HG03354 (cell line): Measurements from ENCODE around the gene WWOX.
"Not testable (repeated sequence)": the region's sequence is repeated elsewhere in the genome, so short reads cannot be mapped to it uniquely, and the experiment has no call there.

Source experiments
- ATAC-seq: cut with Tn5 transposase; IDR thresholded peaks from one replicate; pipeline ENCODE4 v1.9.1; 2021; ENCODE audit warnings: mild to moderate bottlenecking; ENCODE audit not compliant: unreplicated experiment, poor library complexity, severe bottlenecking

WWOX gene

DNA sequence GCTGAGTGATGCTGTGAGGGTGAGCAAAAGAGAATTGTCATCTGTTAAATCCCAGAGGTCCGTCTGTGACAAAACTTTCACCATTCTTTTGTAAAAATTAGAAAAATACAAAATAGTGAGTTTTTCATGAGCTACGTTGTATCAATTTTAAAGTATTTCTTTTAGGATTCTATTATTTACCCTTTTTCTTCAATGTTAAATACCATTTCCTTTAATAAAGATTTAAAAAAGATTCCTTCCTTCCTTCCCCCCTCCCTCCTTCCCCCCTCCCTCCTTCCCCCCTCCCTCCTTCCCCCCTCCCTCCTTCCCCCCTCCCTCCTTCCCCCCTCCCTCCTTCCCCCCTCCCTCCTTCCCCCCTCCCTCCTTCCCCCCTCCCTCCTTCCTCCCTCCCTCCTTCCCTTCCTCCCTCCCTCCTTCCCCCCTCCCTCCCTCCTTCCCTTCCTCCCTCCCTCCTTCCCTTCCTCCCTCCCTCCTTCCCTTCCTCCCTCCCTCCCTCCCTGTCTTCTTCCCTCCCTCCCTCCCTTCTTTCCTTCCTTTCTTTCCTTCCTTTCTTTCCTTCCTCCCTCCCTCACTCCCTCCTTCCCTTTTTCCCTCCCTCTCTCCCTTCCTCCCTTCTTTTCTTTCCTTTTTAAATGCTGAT is 505.1 kb downstream of the WWOX start:
- not testable (repeated sequence) for ATAC-seq

DNA sequence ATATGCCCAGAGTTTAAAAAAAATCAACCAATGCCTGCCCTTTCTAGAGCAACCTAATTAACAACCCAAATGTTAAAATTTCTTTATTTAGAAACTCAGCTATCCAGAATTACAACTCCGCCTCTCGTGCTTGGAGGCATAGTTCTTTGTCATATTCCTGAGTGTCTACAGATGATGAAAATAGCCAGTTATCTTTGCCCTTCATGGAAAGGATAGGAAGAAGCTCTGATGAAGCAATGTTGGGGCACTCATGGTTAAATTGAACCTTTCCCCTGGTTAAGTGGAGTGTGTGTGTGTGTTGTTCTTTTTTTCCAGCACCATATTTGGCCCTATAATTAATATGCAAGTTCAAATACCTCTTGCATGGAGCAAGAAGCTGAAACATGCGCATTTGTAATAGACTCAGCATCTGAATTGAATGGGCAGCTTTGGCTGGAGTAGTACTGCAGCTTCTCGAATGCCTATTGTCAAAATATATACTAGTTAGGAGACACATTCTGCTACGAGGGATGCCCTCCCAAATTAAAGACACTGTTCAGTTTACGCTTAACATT is 506.2 kb downstream of the WWOX start:
- no peak for ATAC-seq

DNA sequence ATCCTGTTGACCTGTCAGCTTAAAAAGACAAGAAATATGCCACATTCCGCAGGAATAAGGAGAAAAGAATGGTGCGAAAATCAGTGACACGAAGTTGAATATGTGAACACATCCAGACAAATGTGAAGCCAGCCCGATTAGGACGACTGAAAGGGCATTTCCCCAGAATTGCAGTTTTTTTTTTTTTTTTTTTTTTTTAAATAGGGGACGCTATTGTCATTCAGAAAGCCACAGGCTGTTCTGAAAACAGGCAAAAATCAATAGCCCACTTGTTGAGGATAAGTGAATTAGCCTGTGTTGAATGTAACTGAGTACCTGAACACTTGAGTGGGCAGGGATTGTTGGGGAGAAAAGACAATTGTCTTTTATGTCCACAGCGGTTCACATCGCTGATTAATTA is 507.1 kb downstream of the WWOX start:
- no peak for ATAC-seq

DNA sequence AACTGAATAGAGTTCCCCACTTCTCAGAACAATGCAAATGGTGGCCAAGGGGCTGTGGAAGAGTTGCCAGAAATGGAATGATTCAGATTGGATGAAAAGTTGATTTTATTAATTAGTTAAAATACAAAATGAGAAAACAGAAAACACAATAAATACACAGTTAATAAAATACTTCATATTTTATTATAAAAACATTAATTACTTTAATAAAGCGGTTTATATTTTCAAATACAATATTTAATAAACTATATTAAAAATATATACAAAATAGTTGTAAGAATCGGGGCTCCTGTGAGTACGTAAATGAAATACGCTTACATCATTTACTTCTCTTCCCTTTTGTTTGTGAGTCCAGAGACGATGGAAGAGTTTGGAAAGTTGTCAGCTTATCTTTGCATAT is 507.6 kb downstream of the WWOX start:
- ATAC-seq, result no peak

- ATAC-seq, result no peak
Measured at GRCh38 chr16:78607465-78607864, 508.0 kb downstream of the WWOX start.

DNA sequence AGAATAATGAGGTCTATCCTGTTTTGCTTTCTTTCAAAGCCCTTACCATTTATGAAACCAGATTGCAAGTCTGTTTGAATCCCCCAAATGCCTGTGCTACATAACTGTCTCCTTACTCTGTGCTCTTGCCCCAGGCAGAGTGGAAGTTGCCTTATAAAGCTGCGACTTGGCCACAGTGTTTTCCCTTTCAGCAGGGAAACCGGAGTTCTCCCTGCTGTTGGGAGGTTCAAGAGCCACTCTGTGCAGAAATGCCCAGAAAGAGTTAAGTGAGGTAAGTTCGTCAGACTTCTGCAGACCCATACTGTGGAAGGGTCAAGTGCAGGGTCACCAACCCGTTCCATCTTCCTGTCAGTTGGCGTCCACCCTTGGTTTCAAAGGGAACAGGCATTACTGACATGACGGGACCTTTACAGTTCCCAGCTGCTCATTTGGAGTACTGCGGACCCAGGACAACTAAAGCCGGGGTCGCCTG is 508.9 kb downstream of the WWOX start:
- ATAC-seq, result no peak

- ATAC-seq, result no peak
Measured at GRCh38 chr16:78609402-78610274, 510.2 kb downstream of the WWOX start.

GRCh38 chr16:78611318-78611717 is 511.9 kb downstream of the WWOX start:
- ATAC-seq, result no peak

DNA sequence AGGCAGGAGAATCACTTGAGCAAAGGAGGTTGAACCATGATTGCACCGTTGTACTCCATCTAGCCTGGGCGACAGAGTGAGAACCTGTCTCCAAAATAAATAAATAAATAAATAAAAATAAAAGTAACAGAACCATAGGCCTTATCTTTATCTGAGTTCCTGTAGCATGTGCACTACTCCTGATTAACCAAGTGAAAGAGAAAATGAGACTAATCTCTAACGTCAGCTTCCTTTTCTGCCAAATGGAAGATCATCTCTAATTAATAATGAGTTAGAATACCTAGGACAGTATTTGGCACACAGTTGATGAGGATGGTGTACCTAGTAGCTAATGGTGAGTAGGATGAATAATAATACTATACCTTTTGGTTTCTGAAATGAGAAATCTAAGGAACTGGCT is 520.4 kb downstream of the WWOX start:
- ATAC-seq, result no peak

GRCh38 chr16:78620291-78620690 is 520.8 kb downstream of the WWOX start:
- no peak for ATAC-seq

DNA sequence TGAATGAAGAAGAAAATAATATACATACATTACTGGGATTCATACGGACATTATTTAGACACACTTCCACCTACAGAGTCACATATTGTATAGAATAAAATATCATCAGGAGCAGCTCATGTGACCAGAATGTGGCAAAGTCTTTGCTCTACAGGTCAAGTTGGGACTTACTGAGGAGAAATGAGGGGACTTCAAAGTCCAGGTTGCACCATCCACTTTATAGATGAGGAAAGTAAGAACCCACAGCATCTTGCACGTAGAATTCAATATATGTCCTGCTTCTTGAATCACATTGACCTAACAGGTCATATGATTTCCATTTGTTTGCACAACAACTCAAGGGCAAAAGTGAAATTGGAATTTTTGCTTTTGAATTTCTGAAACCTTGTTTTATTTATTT is 524.3 kb downstream of the WWOX start:
- no peak for ATAC-seq

GRCh38 chr16:78624366-78624765 is 524.9 kb downstream of the WWOX start:
- ATAC-seq, result no peak

DNA sequence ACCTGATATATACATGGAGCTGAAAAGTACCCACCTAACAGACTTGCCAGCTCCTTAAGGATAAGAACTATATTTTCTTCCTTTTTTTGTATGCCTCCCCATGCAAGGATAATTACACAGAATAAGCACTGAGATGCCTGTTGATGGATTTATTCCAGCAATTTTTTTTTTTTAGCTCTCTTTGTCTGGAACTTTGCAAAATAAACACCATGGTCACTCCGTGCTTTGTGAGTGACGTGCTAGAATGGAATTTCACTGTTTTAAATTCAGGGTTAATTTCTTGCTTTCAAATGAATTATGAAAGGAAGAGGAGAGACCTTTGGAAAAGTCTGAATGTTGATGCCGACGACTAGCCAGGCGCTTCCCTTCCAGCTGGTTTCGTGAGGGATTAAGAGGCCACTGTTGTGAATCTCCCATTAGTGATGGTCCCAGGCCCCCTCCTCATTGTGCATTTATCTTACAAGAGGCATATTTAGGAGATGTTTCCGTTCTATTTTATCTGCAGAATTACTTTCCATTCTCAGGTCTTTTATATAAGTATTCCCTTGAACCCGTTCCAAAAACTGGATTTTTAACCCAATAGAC is 529.1 kb downstream of the WWOX start:
- no peak for ATAC-seq

DNA sequence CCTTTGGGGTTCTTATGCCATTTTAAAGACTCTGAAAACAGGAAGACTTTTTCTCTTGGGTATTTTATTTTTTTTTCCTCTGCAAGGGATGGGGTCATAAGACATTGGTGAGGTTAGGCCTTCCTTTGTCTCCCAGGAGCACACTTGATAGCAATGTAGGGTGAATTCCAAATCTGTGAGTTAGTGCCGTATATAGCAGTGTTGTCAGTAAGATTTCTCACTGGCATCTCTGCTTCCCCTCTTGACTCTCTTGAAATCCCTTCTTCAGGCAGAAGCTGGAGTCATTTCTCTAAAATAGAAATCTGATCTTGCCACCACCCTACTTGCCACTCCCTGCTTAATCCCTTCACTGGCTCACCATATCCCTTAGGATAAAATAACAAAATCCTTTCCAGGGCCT is 529.7 kb downstream of the WWOX start:
- ATAC-seq, result no peak

- ATAC-seq, result no peak
Measured at GRCh38 chr16:78630102-78630501, 530.6 kb downstream of the WWOX start.

DNA sequence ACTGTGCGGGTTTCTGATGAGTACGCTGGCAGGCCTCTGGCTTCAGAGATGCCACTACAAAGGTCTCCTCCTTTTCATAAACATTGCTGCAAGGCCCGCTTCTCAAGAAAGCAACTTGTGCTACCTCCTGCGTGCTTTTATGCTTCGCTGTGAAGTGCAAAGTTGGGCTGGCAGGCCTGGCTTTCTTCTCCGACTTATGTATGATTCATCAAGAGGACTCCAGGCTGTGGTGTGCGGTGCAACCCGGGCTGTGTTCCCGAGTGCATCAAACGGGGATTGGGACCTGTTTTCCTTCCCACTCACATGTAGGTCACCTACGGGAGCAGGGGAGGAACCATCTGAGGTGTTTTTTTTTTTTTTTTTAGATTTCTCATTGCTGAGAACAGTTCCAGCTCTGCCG is 534.1 kb downstream of the WWOX start:
- ATAC-seq, result no peak

- no peak for ATAC-seq
Measured at GRCh38 chr16:78635807-78636206, 536.4 kb downstream of the WWOX start.

DNA sequence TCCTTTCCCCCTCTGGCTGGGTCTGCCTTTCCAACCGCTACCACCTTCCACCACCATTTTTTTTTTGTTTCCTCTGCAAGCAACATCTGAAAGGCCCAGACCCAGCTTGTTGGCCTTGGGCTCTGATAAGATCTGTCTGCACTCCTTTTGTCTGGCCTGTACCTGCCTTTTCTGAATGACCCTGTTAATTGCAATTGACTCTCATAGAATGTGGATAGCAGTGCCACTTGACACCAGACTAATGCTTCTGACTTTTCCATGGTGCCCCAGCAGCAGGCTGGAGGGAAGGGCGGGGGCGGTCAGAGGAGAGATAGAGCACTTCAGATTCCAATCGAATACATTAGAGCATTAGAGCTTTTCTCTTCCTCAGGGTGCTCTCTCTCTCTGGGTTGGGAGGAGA is 538.9 kb downstream of the WWOX start:
- ATAC-seq, result no peak

DNA sequence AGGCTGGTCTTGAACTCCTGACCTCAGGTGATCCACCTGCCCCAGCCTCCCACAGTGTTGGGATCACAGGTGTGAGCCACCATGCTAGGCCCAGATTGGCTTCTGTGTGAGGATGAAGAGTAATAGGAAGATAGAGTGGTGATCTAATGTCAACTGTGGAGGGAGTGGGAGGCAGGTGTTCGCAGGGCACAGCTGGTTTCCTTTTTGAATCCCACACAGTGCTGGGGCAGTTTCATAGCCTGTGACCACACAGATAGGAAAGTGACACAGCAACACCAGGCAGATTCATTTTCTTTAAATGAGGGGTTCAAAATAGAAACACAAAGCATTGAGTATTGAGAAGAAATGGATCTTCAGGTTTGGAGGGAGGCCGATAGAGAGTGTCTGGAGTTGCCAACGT is 540.3 kb downstream of the WWOX start:
- ATAC-seq, result peak; percentile 70

- ATAC-seq, result no peak
Measured at GRCh38 chr16:78640886-78641285, 541.4 kb downstream of the WWOX start.

DNA sequence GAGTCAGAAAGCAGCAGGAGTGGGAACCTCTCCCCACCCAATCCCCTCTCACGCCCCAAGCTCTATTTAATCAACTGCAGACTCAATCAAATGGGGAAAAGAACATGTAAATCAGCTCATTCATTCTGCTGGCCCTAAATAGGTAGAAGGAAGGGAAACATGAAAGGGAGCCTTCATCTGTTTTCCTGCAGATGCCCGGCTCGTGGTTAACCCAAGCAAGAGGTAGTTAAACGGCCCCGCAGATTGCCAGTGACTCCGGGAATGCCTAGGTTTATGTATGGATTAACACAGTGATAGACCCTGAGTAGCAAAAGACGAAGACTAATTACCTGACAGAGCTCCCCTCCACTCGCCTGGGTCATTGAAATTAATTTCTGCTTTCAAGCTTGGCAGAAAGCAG is 542.0 kb downstream of the WWOX start:
- no peak for ATAC-seq
